Stomach (tissue), 19 donors: ENCODE measurements around the gene KLF13. TPM values are rescaled to one million over a fixed set of nuclear protein-coding genes. Genes with fewer than 3 reads are reported as not detected.
A peak's percentile ranks its signal among the peaks of the same experiment; 100 is the strongest.

ENCODE experiments used
- DNase-seq, 2 donors: peaks; one replicate each; pipeline versions ENCODE4 v3.0.0 to v3.0.0-alpha.2; 2013 to 2019
- H3K27ac ChIP-seq, 5 donors: fragments of 200-600 bp in 4 of 5; sonication (generic) in 4 of 5; one replicate each; pipeline ENCODE4 v1.5.1; 2013 to 2019; ENCODE audit warnings: mild to moderate bottlenecking in 1 of 5, moderate library complexity in 1 of 5
- H3K27me3 ChIP-seq, 3 donors: fragments of 200-600 bp; sonication (generic); one replicate each; pipeline ENCODE4 v1.5.1; 2017 to 2019; ENCODE audit warnings: mixed run types in 1 of 3
- H3K36me3 ChIP-seq, 4 donors: fragments of 200-600 bp; sonication (generic); 1 replicate in 3 of 4; 2 replicates in 1 of 4; pipeline ENCODE4 v1.5.1; 2016 to 2019
- H3K4me1 ChIP-seq, 4 donors: fragments of 200-600 bp; sonication (generic); one replicate each; pipeline ENCODE4 v1.5.1; 2016 to 2019
- H3K4me3 ChIP-seq, 4 donors: fragments of 200-600 bp; sonication (generic) in 3 of 4; one replicate each; pipeline ENCODE4 v1.5.1; 2016 to 2019; ENCODE audit warnings: mild to moderate bottlenecking in 1 of 4
- H3K9me3 ChIP-seq, 4 donors: fragments of 200-600 bp; sonication (generic); one replicate each; pipeline ENCODE4 v1.5.1; 2016 to 2019
- EP300 ChIP-seq: sonication (generic); formaldehyde crosslinking; IDR thresholded peaks from one replicate; pipeline ENCODE4 v1.6.1; 2017; ENCODE audit warnings: antibody characterized with exemption
- POLR2A ChIP-seq, 4 donors: fragments of 450-650 bp; IDR thresholded peaks; one replicate each; pipeline ENCODE4 v1.6.1; 2016; ENCODE audit warnings: antibody characterized with exemption in 4 of 4, control low read depth in 2 of 4, mild to moderate bottlenecking in 1 of 4, moderate library complexity in 1 of 4
- POLR2AphosphoS5 ChIP-seq, 3 donors: sonication (generic); formaldehyde crosslinking; IDR thresholded peaks; one replicate each; pipeline ENCODE4 v1.6.1; 2016; ENCODE audit warnings: antibody characterized with exemption in 3 of 3
- WGBS, 5 donors: extraction: QIAGEN DNeasy Blood & Tissue Kit in 3 of 5; methylation state at CpG; one replicate each; pipeline versions ENCODE4 v1.1.5 to v1.1.7; 2013 to 2018; 5-methylcytosine and 5-hydroxymethylcytosine counted together
- intact Hi-C: fragments of 100-400 bp; cut with DNase I; formaldehyde crosslinking; loops from one replicate; pipeline ENCODE4 v1.15.1; 2023; ENCODE audit warnings: low total_unique reads
- long read RNA-seq, 10 donors: transcript quantifications; one replicate each; lab custom pipeline, GENCODE V29; 2026
- polyA plus RNA-seq, 3 donors: library from polyadenylated mRNA; stranded (reverse); fragments of 200-250 nt; gene quantifications; one replicate each; pipeline ENCODE4 v1.2.3, GENCODE V29; 2013
- total RNA-seq, 5 donors: library from RNA; depleted of rRNA; stranded (reverse); fragments of >200 nt; gene quantifications; one replicate each; pipeline versions ENCODE4 v1.1.0 to v1.2.3, GENCODE V29; 2014 to 2016
- TF ChIP-seq, protein P1 (sequence below), 7 experiments: fragments of 450-650 bp in 4 of 7; fragments of 200-600 bp in 3 of 7; sonication (generic) in 3 of 7; IDR thresholded peaks; one replicate each; pipeline ENCODE4 v1.5.1; 2016 to 2019; ENCODE audit warnings: antibody characterized with exemption in 7 of 7, control low read depth in 2 of 7, mild to moderate bottlenecking in 1 of 7
- donor health status: healthy with polysubstance abuse.
- donor health status: Bipolar disorder and iron deficiency.
- donor health status: healthy.

The KLF13 gene
- total RNA-seq: 10 to 100 TPM in 4 of 5 donors, 1 to 10 TPM in 1; 9.3 to 74.0 (median 38.8) TPM
- 10 to 100 TPM; 23.0 to 30.7 (median 24.3) TPM for polyA plus RNA-seq
- long read RNA-seq, donor 1, full-length matches to known transcripts: 4 of 9 reads
- long read RNA-seq, donor 1, partial matches to known transcripts: 5 of 9 reads
- long read RNA-seq, donor 1, other reads (novel, unspliced or antisense): 0 of 9 reads
- long read RNA-seq, donor 2, full-length matches to known transcripts: 4 of 4 reads
- long read RNA-seq, donor 2, partial matches to known transcripts: 0 of 4 reads
- long read RNA-seq, donor 2, other reads (novel, unspliced or antisense): 0 of 4 reads
- long read RNA-seq, donor 3, full-length matches to known transcripts: 4 of 4 reads
- long read RNA-seq, donor 3, partial matches to known transcripts: 0 of 4 reads
- long read RNA-seq, donor 3, other reads (novel, unspliced or antisense): 0 of 4 reads
- long read RNA-seq, donor 4: 0 reads
- long read RNA-seq, donor 5, full-length matches to known transcripts: 14 of 14 reads
- long read RNA-seq, donor 5, partial matches to known transcripts: 0 of 14 reads
- long read RNA-seq, donor 5, other reads (novel, unspliced or antisense): 0 of 14 reads
- long read RNA-seq, donor 6, full-length matches to known transcripts: 14 of 14 reads
- long read RNA-seq, donor 6, partial matches to known transcripts: 0 of 14 reads
- long read RNA-seq, donor 6, other reads (novel, unspliced or antisense): 0 of 14 reads
- long read RNA-seq, donor 7, full-length matches to known transcripts: 5 of 5 reads
- long read RNA-seq, donor 7, partial matches to known transcripts: 0 of 5 reads
- long read RNA-seq, donor 7, other reads (novel, unspliced or antisense): 0 of 5 reads
- long read RNA-seq, donor 8, full-length matches to known transcripts: 7 of 7 reads
- long read RNA-seq, donor 8, partial matches to known transcripts: 0 of 7 reads
- long read RNA-seq, donor 8, other reads (novel, unspliced or antisense): 0 of 7 reads
- long read RNA-seq, donor 9, full-length matches to known transcripts: 7 of 7 reads
- long read RNA-seq, donor 9, partial matches to known transcripts: 0 of 7 reads
- long read RNA-seq, donor 9, other reads (novel, unspliced or antisense): 0 of 7 reads
- long read RNA-seq, donor 10, full-length matches to known transcripts: 3 of 3 reads
- long read RNA-seq, donor 10, partial matches to known transcripts: 0 of 3 reads
- long read RNA-seq, donor 10, other reads (novel, unspliced or antisense): 0 of 3 reads

DNA sequence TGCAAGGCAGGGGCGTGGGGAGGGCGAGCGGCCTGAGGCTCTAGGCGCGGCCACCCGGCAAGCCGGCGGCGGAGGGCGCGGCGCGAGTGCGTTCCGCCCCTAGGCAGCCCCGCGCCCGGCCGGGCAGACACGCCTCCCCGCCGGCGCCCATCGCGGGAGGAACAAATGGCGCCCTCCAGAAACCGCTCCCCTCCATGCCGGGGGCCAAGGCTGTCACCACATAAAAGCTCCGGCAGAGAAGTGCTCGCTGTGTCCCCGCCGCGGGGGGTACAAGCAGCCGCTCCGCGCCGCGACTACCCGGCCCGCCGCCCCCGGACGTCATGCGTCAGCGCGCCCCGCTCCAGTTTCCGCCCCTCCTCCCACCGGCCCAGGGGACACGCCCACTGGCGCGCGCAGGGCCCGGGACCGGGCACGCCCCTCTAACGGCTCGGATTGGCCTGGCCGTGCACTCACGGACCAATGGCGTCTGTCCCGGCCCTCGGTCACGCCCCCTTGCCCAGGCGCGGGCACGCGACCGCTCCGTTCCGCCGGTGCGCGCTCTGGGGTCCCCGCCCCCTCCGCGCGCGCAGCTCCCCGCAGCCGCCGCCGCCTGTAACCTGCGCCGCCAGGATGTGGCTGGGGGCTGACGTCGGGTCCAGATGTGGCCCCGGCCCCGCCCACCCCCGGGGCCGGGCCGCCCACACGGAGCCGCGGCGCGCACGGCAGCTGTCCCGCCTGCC lies at the start of gene KLF13:
KLF13 (plus strand) TSS at position 680 of the 719 bp plus-strand sequence. CDS start 378 bp downstream, outside the sequence.
- Histone ChIP-seq H3K27me3 (no peaks in the 10 kb centered on the region), H3K36me3 (no peaks in the 10 kb centered on the region), H3K27ac (peak within 1 kb of the TSS; percentile 99 to 100 (median 100)), H3K4me3 (peak within 1 kb of the TSS; percentile 67 to 89 (median 78)), H3K4me1 (peaks cover 23 to 48% (median 41%) of the 10 kb centered on the region in 4 donors), H3K9me3 (no peaks in the 10 kb centered on the region)
- intact Hi-C loops: no loop called here
- peak; percentile 99 for DNase-seq
- WGBS, 5 donors: 0 to 2% (median 1%) methylated on average over 10 to 99 of the region's 99 CpGs
- TF ChIP-seq POLR2AphosphoS5 (IDR thresholded peaks at IDR 0.05) (peak; percentile 89 to 95 (median 95)), POLR2A (IDR thresholded peaks at IDR 0.05) (peak in 2 of 4 donors; percentile 86 to 89), EP300 (peak; percentile 42)
- TF ChIP-seq, protein P1, sequence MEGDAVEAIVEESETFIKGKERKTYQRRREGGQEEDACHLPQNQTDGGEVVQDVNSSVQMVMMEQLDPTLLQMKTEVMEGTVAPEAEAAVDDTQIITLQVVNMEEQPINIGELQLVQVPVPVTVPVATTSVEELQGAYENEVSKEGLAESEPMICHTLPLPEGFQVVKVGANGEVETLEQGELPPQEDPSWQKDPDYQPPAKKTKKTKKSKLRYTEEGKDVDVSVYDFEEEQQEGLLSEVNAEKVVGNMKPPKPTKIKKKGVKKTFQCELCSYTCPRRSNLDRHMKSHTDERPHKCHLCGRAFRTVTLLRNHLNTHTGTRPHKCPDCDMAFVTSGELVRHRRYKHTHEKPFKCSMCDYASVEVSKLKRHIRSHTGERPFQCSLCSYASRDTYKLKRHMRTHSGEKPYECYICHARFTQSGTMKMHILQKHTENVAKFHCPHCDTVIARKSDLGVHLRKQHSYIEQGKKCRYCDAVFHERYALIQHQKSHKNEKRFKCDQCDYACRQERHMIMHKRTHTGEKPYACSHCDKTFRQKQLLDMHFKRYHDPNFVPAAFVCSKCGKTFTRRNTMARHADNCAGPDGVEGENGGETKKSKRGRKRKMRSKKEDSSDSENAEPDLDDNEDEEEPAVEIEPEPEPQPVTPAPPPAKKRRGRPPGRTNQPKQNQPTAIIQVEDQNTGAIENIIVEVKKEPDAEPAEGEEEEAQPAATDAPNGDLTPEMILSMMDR (IDR thresholded peaks at IDR 0.05): no peak

DNA sequence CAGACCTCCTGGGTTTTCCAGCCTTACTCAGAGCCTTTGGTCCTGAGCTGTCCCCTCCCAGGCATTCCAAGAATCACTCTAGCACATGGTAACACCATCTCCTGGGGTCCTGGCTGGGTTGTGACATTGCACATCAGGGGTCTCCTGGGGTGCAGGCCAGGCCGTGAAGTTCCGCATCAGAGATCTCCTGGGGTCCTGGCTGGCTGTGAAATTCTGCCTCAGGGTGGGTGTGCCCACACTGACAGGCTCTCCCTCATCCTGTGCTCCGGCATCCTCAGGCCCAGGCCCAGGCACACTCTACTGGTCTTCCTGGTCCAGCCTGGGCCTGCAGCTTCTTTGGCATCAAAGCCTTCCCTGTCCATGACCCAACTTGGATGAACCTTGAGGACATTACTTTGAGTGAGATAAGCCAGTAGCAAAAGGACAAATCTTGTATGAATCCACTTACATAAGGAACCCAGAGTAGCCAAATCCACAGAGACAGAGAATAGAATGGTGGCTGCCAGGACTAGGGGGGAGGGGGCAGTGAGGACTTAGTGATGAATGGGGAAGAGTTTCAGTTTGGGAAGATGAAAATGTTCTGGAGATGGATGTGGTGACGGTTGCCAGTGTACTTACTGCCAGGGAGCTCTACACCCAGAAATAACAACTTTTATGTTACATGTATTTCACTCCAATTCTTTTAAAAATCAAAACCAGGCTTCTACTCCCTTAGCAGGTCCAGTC lies 49.1 kb upstream of the KLF13 start:
- intact Hi-C loops: no loop called here
- 92 to 100% (median 98%) methylated on average over 3 to 4 of the region's 4 CpGs for WGBS, 5 donors
- no peak overlapping the region for H3K27ac ChIP-seq

DNA sequence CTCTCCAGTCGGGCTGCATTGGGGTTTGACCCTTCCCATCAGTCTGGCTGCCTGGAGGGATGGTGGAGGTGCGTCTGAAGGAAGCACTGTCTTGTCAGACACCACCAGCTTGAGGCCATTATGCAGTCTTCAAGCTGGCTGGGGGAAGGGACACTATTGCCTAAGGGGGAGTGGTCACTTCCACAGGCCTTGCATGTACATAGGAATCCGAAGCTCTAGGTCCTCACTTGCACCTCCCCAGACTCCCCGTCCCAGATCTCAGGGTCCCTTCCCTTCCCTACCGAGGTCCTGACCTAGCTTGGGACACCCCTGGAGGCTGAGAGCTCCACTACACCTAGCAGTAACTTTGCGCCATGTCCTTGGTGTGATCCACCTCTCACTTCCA lies 48.6 kb upstream of the KLF13 start:
- no peaks in the 10 kb centered on the region for H3K27me3 ChIP-seq
- H3K36me3 ChIP-seq: no peaks in the 10 kb centered on the region
- intact Hi-C loops: no loop called here
- H3K4me1 ChIP-seq: peaks cover 0 to 21% (median 13%) of the 10 kb centered on the region in 4 donors
- 90 to 95% (median 93%) methylated on average over 4 to 6 of the region's 6 CpGs for WGBS, 5 donors
- DNase-seq: peak in 1 of 2 donors; percentile 3
- TF ChIP-seq, protein P1 (IDR thresholded peaks at IDR 0.05): no peak
- TF ChIP-seq EP300 (no peak), POLR2A (IDR thresholded peaks at IDR 0.05) (no peak), POLR2AphosphoS5 (IDR thresholded peaks at IDR 0.05) (no peak)
- no peaks in the 10 kb centered on the region for H3K9me3 ChIP-seq
- no peak overlapping the region for H3K4me3 ChIP-seq
- H3K27ac ChIP-seq: no peak overlapping the region

More for the DNA sequence above, 49.1 kb upstream of the KLF13 start:
- no peak for TF ChIP-seq EP300
- no peak for TF ChIP-seq POLR2A (IDR thresholded peaks at IDR 0.05)
- no peak for TF ChIP-seq POLR2AphosphoS5 (IDR thresholded peaks at IDR 0.05)
- TF ChIP-seq, protein P1 (IDR thresholded peaks at IDR 0.05): no peak
- DNase-seq: peak in 1 of 2 donors; percentile 14
- Histone ChIP-seq H3K36me3 (no peaks in the 10 kb centered on the region), H3K4me1 (peaks cover 3 to 26% (median 19%) of the 10 kb centered on the region in 4 donors), H3K27me3 (no peaks in the 10 kb centered on the region), H3K9me3 (no peaks in the 10 kb centered on the region), H3K4me3 (no peak overlapping the region)
